K562 (cell line): ENCODE results near the gene CPSF7.

Experiments used
- CTCF ChIP-seq, 3 experiments: IDR thresholded peaks in 2 of 3; conservative IDR thresholded peaks in 1 of 3; 2 replicates each; pipeline ENCODE4 v1.5.1; 2011 to 2012; ENCODE audit warnings: low read length in 3 of 3, mild to moderate bottlenecking in 3 of 3, control low read depth in 2 of 3, improper control_type of control experiment in 1 of 3, inconsistent platforms in 1 of 3, low read depth in 1 of 3, mixed read lengths in 1 of 3, moderate library complexity in 1 of 3; ENCODE audit not compliant: insufficient read depth in 2 of 3
- POLR2A ChIP-seq: fragments of 450-650 bp; conservative IDR thresholded peaks from 2 replicates; pipeline ENCODE4 v1.6.1; 2016
- POLR2AphosphoS5 ChIP-seq: IDR thresholded peaks from 2 replicates; pipeline ENCODE4 v1.6.1; 2011; ENCODE audit warnings: mild to moderate bottlenecking, low read depth, low read length, moderate library complexity; ENCODE audit not compliant: control insufficient read depth, insufficient read depth

DNA sequence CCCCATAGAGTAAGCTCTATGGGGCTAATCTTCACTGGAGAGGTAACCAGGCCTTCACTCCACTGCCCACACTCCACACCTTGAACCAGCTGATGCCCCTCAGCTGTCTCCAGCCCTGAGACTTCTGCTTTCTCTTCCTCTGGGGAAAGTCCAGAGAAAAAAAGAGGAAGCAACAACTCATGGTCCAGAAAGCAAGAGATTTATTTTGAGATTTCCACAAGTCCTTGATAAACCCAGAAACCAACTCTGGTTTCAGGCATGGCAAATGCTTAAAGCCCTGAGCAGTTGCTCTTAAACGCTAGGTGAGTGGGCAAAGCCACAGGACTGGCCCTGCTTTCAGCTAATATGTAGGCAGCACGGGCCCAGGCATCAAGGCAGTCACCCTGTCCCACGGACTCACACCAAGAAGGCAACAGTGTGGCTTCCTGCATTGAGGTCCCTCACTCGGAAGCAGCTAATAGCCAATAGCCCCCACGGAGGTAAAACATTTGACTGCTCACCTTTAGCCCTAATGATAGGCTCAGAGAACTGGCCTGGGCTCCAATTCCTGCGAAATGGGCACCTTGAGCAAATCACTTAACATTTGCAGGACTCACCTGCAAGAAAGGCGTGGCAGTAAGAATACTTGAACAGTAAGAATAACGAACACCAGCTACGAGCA, 72.4 kb downstream of the CPSF7 start:
- no peak for TF ChIP-seq POLR2AphosphoS5
- TF ChIP-seq CTCF (IDR thresholded peaks at IDR 0.05 in 2 of 3, conservative IDR thresholded peaks at IDR 0.05 in 1 of 3; ENCODE audit: insufficient read depth in 2 of 3, low read depth in 1 of 3, low read length in 3 of 3), result no peak
- no peak for TF ChIP-seq POLR2A
